HG03139 (cell line): ENCODE data around the gene DNMBP.
"Not testable (repeated sequence)": the region's sequence is repeated elsewhere in the genome, so short reads cannot be mapped to it uniquely, and the experiment has no call there.

Source experiments
- ATAC-seq: cut with Tn5 transposase; IDR thresholded peaks from one replicate; pipeline ENCODE4 v1.9.1; 2021; ENCODE audit not compliant: unreplicated experiment

Gene DNMBP

GRCh38 chr10:99985637-99986036 is 24.1 kb downstream of the DNMBP start:
- ATAC-seq = not testable (repeated sequence)

GRCh38 chr10:99984211-99985034 is 25.3 kb downstream of the DNMBP start:
- no peak for ATAC-seq

- ATAC-seq = no peak
Measured at GRCh38 chr10:99983280-99983988, 26.3 kb downstream of the DNMBP start.

GRCh38 chr10:99982728-99983127 is 27.0 kb downstream of the DNMBP start:
- ATAC-seq = no peak

- ATAC-seq = no peak
Measured at GRCh38 chr10:99981581-99982199, 28.1 kb downstream of the DNMBP start.

DNA sequence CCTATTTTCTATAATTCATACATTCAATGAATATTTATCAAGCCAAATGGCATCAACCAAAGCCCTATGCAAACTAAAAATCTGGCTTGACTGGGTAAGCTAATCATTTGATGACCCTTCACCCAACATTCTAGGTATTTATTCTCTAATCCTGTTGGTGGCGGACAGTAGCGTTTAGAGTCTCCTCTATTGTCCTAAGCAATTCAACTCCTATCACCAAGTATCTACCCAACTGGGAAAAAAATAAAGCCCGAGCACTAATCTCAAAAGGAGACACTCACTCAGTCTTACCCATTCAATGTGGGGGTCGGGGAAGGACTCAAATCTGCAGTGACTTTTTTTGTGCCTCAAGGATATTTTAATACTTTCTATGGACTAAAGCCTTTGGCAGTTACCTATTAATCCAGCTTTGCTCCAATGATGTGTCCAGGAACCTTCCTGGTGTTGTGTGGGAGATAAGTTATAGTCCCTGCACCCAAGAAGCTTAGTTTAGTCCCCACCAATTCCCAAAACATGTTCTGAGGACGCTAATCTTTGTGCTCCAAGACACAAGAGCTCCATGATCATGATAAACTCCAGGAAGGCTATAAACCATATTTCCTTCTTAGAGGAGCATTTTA is 30.6 kb downstream of the DNMBP start:
- ATAC-seq = no peak

GRCh38 chr10:99977916-99978315 is 31.8 kb downstream of the DNMBP start:
- ATAC-seq = no peak

DNA sequence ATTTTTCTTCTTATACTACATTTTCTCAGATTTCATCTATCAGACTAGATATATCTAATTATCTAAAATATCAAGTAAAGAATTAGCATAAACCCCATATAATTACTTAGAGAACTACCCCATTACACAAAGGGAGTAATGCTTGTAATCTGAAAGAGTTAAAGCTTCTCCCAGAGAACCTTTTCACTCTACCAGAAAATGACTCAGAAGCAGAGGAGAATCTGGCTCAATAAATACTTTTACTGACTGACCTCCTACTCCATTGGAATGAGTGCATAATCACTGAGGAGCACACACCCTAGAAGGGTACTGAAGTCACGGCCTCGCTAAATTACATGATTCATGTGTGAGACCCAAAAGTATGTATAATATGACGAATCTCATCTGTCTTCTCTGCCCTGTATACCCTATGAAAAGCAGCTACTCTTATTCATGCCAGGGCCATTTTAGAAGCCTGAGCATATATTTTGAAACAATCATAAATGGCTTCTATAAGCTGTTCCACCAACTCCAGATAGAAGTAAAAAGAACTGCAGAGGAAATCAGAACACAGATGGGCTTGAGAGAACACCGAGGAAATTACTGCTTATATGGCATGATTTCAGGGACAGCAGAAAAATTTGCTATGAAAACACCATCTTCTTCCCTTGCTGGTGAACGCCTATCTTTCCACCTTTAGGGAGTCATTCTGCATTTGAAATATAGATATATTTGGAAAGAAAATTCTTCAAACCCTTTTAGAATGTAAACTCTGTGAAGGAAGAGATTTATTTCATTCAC is 32.7 kb downstream of the DNMBP start:
- no peak for ATAC-seq

GRCh38 chr10:99975942-99976809 is 33.6 kb downstream of the DNMBP start:
- ATAC-seq = no peak

DNA sequence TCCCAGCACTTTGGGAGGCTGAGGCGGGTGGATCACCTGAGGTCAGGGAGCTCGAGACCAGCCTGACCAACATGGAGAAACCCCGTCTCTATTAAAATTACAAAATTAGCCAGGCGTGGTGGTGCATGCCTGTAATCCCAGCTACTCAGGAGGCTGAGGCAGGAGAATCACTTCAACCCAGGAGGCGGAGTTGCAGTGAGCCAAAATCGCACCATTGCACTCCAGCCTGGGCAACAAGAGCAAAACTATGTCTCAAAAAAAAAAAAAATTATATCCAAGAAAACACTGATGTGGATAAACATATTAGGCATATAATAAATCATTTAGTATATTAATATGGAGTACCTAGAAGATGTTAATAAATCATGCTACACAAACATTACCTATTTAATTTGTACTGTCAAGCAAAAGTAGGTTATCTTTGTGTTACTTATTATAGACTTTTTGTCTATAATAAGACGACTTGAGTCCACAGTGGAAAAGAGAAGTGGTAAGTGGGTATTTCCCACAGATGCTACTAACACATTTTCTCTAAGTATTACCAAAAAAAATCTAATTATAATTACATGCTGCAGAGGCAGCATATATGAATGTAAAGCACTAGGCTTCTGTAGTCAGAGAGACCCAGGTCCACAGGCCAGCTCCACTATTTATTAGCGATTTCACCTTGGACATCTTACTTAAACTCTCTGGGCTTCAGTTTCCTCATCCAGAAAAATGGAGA is 34.5 kb downstream of the DNMBP start:
- ATAC-seq = no peak

- no peak for ATAC-seq
Measured at GRCh38 chr10:99973190-99973589, 36.6 kb downstream of the DNMBP start.

GRCh38 chr10:99967961-99968360 is 41.8 kb downstream of the DNMBP start:
- ATAC-seq = no peak

- ATAC-seq = no peak
Measured at GRCh38 chr10:99966306-99966705, 43.4 kb downstream of the DNMBP start.

- ATAC-seq = no peak
Measured at GRCh38 chr10:99965700-99966099, 44.0 kb downstream of the DNMBP start.

GRCh38 chr10:99964791-99965190 is 45.0 kb downstream of the DNMBP start:
- no peak for ATAC-seq

DNA sequence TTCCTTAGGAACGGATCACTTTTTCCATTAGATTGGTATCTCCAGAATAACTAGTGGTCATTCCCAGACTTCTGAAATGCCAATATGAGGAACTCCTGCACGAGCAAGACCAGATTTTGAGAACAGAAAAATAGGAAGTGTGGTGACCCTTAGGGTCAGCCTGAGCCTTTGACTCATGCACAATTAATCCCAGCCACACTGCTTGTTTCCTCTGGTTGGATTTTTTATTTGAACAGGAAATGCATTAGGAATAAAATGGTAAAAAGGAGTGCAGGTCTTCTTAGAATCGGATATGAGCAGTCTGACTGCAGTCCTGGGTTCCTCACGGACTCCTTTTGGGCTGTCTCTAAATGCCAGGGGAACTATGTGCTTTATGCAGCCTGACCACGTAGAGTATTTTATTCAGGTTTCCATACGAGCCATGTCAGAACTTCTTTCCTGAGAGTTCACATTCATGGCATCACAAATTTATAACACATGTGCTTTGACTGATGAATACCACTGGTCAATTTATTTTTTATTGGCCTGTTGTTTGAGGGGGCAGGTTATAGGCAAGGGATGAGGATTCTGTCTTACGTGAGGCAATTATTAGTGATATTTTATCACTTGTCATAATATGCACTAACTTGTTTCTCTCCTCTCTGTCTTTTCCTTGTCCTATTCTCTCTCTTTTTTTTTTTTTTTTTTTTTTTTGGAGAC is 46.1 kb downstream of the DNMBP start:
- not testable (repeated sequence) for ATAC-seq

DNA sequence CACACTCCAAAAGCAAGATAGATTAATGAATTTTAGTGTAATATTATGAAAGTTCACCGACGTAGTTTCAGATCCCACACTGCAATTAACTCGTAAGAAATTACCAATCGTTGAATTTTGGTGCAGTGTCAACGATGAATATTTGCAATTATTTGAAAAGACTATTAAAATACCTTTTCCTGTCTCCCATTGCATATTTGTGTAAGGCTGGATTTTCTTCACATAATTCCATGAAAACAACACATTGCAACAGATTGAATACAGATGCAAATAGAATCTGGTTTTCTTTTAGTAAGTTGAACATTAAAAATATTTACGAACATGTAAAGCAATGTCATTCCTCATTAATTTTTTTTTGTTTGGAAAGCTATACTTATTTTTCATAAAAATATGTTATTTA is 50.9 kb downstream of the DNMBP start:
- ATAC-seq = no peak

DNA sequence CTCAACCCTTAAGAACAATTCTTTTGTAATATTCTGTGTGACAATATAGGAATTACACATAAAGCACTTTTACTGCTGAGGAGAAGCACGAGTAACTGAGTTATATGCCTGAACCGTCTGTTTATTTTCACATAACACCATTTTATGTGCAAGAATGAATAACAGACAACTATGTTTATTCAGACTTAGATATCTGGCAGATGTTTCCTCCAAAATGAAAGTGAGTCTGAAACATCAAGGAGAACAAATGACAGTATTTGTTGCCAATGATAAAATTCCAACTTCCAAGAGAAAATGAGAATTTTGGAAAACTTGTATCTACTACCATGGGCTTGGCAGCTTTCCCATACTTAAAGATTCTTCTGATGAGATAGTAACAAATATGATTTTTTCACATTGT is 51.4 kb downstream of the DNMBP start:
- no peak for ATAC-seq

- ATAC-seq = not testable (repeated sequence)
Measured at GRCh38 chr10:99953510-99953909, 56.2 kb downstream of the DNMBP start.
